ENCODE data around the gene WDR90.

WDR90 gene

GRCh38 chr16:668519-669171, 19.5 kb downstream of the WDR90 start (continued):
- TF ChIP-seq HIC1 (tag by site-specific recombination; IDR thresholded peaks at IDR 0.05) = peak; percentile 65
- TF ChIP-seq GLIS2 (tag by site-specific recombination; IDR thresholded peaks at IDR 0.05) = no peak; the same call in 1 of the 2 replicates
- TF ChIP-seq ZBTB7A (tag by site-specific recombination; IDR thresholded peaks at IDR 0.05; ENCODE audit: low read depth) = 0 out of 2 replicates have a peak, but pooled peaks have one; percentile 10
- no peak for TF ChIP-seq ZNF521 (tag by site-specific recombination; IDR thresholded peaks at IDR 0.05)
- peak; percentile 38 for TF ChIP-seq ZBTB17 (tag by site-specific recombination; IDR thresholded peaks at IDR 0.05)
- no peak for TF ChIP-seq KLF17 (tag by site-specific recombination; IDR thresholded peaks at IDR 0.05)
- peak; percentile 55 for TF ChIP-seq ZBTB26 (tag by site-specific recombination; optimal IDR thresholded peaks at IDR 0.05)
- no peak for TF ChIP-seq ZSCAN4 (tag by site-specific recombination; IDR thresholded peaks at IDR 0.05)
- TF ChIP-seq ZNF423 (tag by site-specific recombination; IDR thresholded peaks at IDR 0.05) = no peak

GRCh38 chr16:669666-670065, 20.5 kb downstream of the WDR90 start:
- no peak overlapping the region for H3K27ac ChIP-seq (ENCODE audit: extremely low read depth, low read depth, low read length)
- ChIA-PET CTCF (no interaction called here), POLR2A (interaction anchor here (1.0 to 6.7 kb wide), 2 partner anchors 11 to 20 kb away, joined by 3 to 57 read pairs; partner anchors contain the start of genes STUB1 and WDR24)
- H3K4me3 ChIP-seq (ENCODE audit: low read depth, low read length) = no peak overlapping the region
- H3K36me3 ChIP-seq (ENCODE audit: control insufficient read depth in 2 of 2, insufficient read depth in 1 of 2, low read length in 2 of 2) = peaks cover 0 to 70% of the 10 kb centered on the region in 2 experiments; a peak in 1 of 3 replicates
- no peaks in the 10 kb centered on the region for H3K9me3 ChIP-seq (ENCODE audit: control insufficient read depth, insufficient read depth, low read depth, low read length)
- H3K4me1 ChIP-seq (ENCODE audit: control insufficient read depth, insufficient read depth, low read length) = no peaks in the 10 kb centered on the region
- TF ChIP-seq GLIS2 (tag by site-specific recombination; IDR thresholded peaks at IDR 0.05) (0 out of 2 replicates have a peak, but pooled peaks have one; percentile 34), PATZ1 (tag by site-specific recombination; IDR thresholded peaks at IDR 0.05) (peak; percentile 21; the same call in 1 of the 2 replicates), ZNF548 (tag by site-specific recombination; IDR thresholded peaks at IDR 0.05) (no peak)

GRCh38 chr16:670485-671352, 21.6 kb downstream of the WDR90 start:
- Histone ChIP-seq H3K4me3 (ENCODE audit: low read depth, low read length) (no peak overlapping the region), H3K27ac (ENCODE audit: extremely low read depth, low read depth, low read length) (no peak overlapping the region), H3K36me3 (ENCODE audit: control insufficient read depth in 2 of 2, insufficient read depth in 1 of 2, low read length in 2 of 2) (peaks cover 0 to 70% of the 10 kb centered on the region in 2 experiments; a peak in 1 of 3 replicates), H3K9me3 (ENCODE audit: control insufficient read depth, insufficient read depth, low read depth, low read length) (no peaks in the 10 kb centered on the region), H3K4me1 (ENCODE audit: control insufficient read depth, insufficient read depth, low read length) (no peaks in the 10 kb centered on the region)
- TF ChIP-seq ZNF449 (tag by site-specific recombination; IDR thresholded peaks at IDR 0.05) = no peak
- no peak for TF ChIP-seq ZNF433 (tag by site-specific recombination; IDR thresholded peaks at IDR 0.05; ENCODE audit: low read depth)
- no peak for TF ChIP-seq ZNF404 (tag by site-specific recombination; IDR thresholded peaks at IDR 0.05)
- ChIA-PET CTCF (interaction anchor here (0.6 to 0.9 kb wide), 2 partner anchors 16 to 564 kb away, joined by 3 read pairs; no protein-coding TSS in a partner anchor), POLR2A (interaction anchor here (1.0 to 6.7 kb wide), 3 partner anchors 10 to 19 kb away, joined by 3 to 57 read pairs (median 6); partner anchors contain the start of genes JMJD8, STUB1 and WDR24)

All from HEK293 (cell line).